ENCODE results near the gene MAGI2.

MAGI2 gene

GRCh38 chr7:79421751-79422150, 31.7 kb downstream of the MAGI2 start:
- TF ChIP-seq TAF1 (IDR thresholded peaks at IDR 0.05; ENCODE audit: low read depth, low read length) (no peak), PAX5 (IDR thresholded peaks at IDR 0.05; ENCODE audit: insufficient read depth, low read length, severe bottlenecking) (no peak), POU2F2 (IDR thresholded peaks at IDR 0.05; ENCODE audit: low read depth, low read length) (no peak)
- DNase-seq (ENCODE audit: insufficient read length, low spot score) (no peak), FAIRE-seq (no peak)

GRCh38 chr7:79420464-79420863, 33.0 kb downstream of the MAGI2 start:
- DNase-seq (ENCODE audit: insufficient read length, low spot score) = no peak
- TF ChIP-seq SPI1 (IDR thresholded peaks at IDR 0.05; ENCODE audit: low read depth, low read length) = no peak
- no peak for TF ChIP-seq TAF1 (IDR thresholded peaks at IDR 0.05; ENCODE audit: low read depth, low read length)
- no peak for TF ChIP-seq PAX5 (IDR thresholded peaks at IDR 0.05; ENCODE audit: insufficient read depth, low read length, severe bottlenecking)
- no peak for TF ChIP-seq POLR2A (IDR thresholded peaks at IDR 0.05; ENCODE audit: low read depth, low read length)
- no peak for TF ChIP-seq POLR2AphosphoS5 (IDR thresholded peaks at IDR 0.05; ENCODE audit: low read depth, low read length)
- no peak for TF ChIP-seq POU2F2 (IDR thresholded peaks at IDR 0.05; ENCODE audit: low read depth, low read length)
- FAIRE-seq = no peak

GRCh38 chr7:79414910-79415309, 38.6 kb downstream of the MAGI2 start:
- FAIRE-seq (no peak), DNase-seq (ENCODE audit: insufficient read length, low spot score) (no peak)
- TF ChIP-seq POLR2A (IDR thresholded peaks at IDR 0.05; ENCODE audit: low read depth, low read length) (no peak), POU2F2 (IDR thresholded peaks at IDR 0.05; ENCODE audit: low read depth, low read length) (no peak), PAX5 (IDR thresholded peaks at IDR 0.05; ENCODE audit: insufficient read depth, low read length, severe bottlenecking) (no peak), SPI1 (IDR thresholded peaks at IDR 0.05; ENCODE audit: low read depth, low read length) (no peak), TAF1 (IDR thresholded peaks at IDR 0.05; ENCODE audit: low read depth, low read length) (no peak), POLR2AphosphoS5 (IDR thresholded peaks at IDR 0.05; ENCODE audit: low read depth, low read length) (no peak)

- TF ChIP-seq PAX5 (IDR thresholded peaks at IDR 0.05; ENCODE audit: insufficient read depth, low read length, severe bottlenecking) (no peak), POLR2AphosphoS5 (IDR thresholded peaks at IDR 0.05; ENCODE audit: low read depth, low read length) (no peak), POU2F2 (IDR thresholded peaks at IDR 0.05; ENCODE audit: low read depth, low read length) (no peak), SPI1 (IDR thresholded peaks at IDR 0.05; ENCODE audit: low read depth, low read length) (no peak), POLR2A (IDR thresholded peaks at IDR 0.05; ENCODE audit: low read depth, low read length) (no peak), TAF1 (IDR thresholded peaks at IDR 0.05; ENCODE audit: low read depth, low read length) (no peak)
- DNase-seq (ENCODE audit: insufficient read length, low spot score) = no peak
- no peak for FAIRE-seq
Observed at GRCh38 chr7:79412915-79413314, 40.6 kb downstream of the MAGI2 start.

- no peak for FAIRE-seq
- TF ChIP-seq TAF1 (IDR thresholded peaks at IDR 0.05; ENCODE audit: low read depth, low read length) (no peak), POU2F2 (IDR thresholded peaks at IDR 0.05; ENCODE audit: low read depth, low read length) (no peak), PAX5 (IDR thresholded peaks at IDR 0.05; ENCODE audit: insufficient read depth, low read length, severe bottlenecking) (no peak), POLR2AphosphoS5 (IDR thresholded peaks at IDR 0.05; ENCODE audit: low read depth, low read length) (no peak), SPI1 (IDR thresholded peaks at IDR 0.05; ENCODE audit: low read depth, low read length) (no peak), POLR2A (IDR thresholded peaks at IDR 0.05; ENCODE audit: low read depth, low read length) (no peak)
Observed at GRCh38 chr7:79412438-79412837, 41.0 kb downstream of the MAGI2 start.

GRCh38 chr7:79410345-79410744, 43.1 kb downstream of the MAGI2 start:
- no peak for DNase-seq (ENCODE audit: insufficient read length, low spot score)
- TF ChIP-seq POLR2AphosphoS5 (IDR thresholded peaks at IDR 0.05; ENCODE audit: low read depth, low read length) (no peak), PAX5 (IDR thresholded peaks at IDR 0.05; ENCODE audit: insufficient read depth, low read length, severe bottlenecking) (no peak), TAF1 (IDR thresholded peaks at IDR 0.05; ENCODE audit: low read depth, low read length) (no peak), SPI1 (IDR thresholded peaks at IDR 0.05; ENCODE audit: low read depth, low read length) (no peak), POU2F2 (IDR thresholded peaks at IDR 0.05; ENCODE audit: low read depth, low read length) (no peak), POLR2A (IDR thresholded peaks at IDR 0.05; ENCODE audit: low read depth, low read length) (no peak)
- no peak for FAIRE-seq

More at GRCh38 chr7:79412438-79412837, 41.0 kb downstream of the MAGI2 start:
- DNase-seq (ENCODE audit: insufficient read length, low spot score) = no peak

- FAIRE-seq = no peak
Observed at GRCh38 chr7:79407351-79407750, 46.1 kb downstream of the MAGI2 start.

GRCh38 chr7:79406371-79406770, 47.1 kb downstream of the MAGI2 start:
- FAIRE-seq (no peak), DNase-seq (ENCODE audit: insufficient read length, low spot score) (no peak)
- no peak for TF ChIP-seq SPI1 (IDR thresholded peaks at IDR 0.05; ENCODE audit: low read depth, low read length)
- TF ChIP-seq POU2F2 (IDR thresholded peaks at IDR 0.05; ENCODE audit: low read depth, low read length) = no peak
- TF ChIP-seq POLR2AphosphoS5 (IDR thresholded peaks at IDR 0.05; ENCODE audit: low read depth, low read length) = no peak
- no peak for TF ChIP-seq TAF1 (IDR thresholded peaks at IDR 0.05; ENCODE audit: low read depth, low read length)
- no peak for TF ChIP-seq POLR2A (IDR thresholded peaks at IDR 0.05; ENCODE audit: low read depth, low read length)
- TF ChIP-seq PAX5 (IDR thresholded peaks at IDR 0.05; ENCODE audit: insufficient read depth, low read length, severe bottlenecking) = no peak

More at GRCh38 chr7:79407351-79407750, 46.1 kb downstream of the MAGI2 start:
- TF ChIP-seq POU2F2 (IDR thresholded peaks at IDR 0.05; ENCODE audit: low read depth, low read length) (no peak), POLR2AphosphoS5 (IDR thresholded peaks at IDR 0.05; ENCODE audit: low read depth, low read length) (no peak), PAX5 (IDR thresholded peaks at IDR 0.05; ENCODE audit: insufficient read depth, low read length, severe bottlenecking) (no peak), SPI1 (IDR thresholded peaks at IDR 0.05; ENCODE audit: low read depth, low read length) (no peak), TAF1 (IDR thresholded peaks at IDR 0.05; ENCODE audit: low read depth, low read length) (no peak), POLR2A (IDR thresholded peaks at IDR 0.05; ENCODE audit: low read depth, low read length) (no peak)
- no peak for DNase-seq (ENCODE audit: insufficient read length, low spot score)

GRCh38 chr7:79405368-79405767, 48.1 kb downstream of the MAGI2 start:
- FAIRE-seq (no peak), DNase-seq (ENCODE audit: insufficient read length, low spot score) (no peak)
- TF ChIP-seq TAF1 (IDR thresholded peaks at IDR 0.05; ENCODE audit: low read depth, low read length) (no peak), POU2F2 (IDR thresholded peaks at IDR 0.05; ENCODE audit: low read depth, low read length) (no peak), PAX5 (IDR thresholded peaks at IDR 0.05; ENCODE audit: insufficient read depth, low read length, severe bottlenecking) (no peak), SPI1 (IDR thresholded peaks at IDR 0.05; ENCODE audit: low read depth, low read length) (no peak), POLR2A (IDR thresholded peaks at IDR 0.05; ENCODE audit: low read depth, low read length) (no peak), POLR2AphosphoS5 (IDR thresholded peaks at IDR 0.05; ENCODE audit: low read depth, low read length) (no peak)

- FAIRE-seq (no peak), DNase-seq (ENCODE audit: insufficient read length, low spot score) (no peak)
- TF ChIP-seq POLR2AphosphoS5 (IDR thresholded peaks at IDR 0.05; ENCODE audit: low read depth, low read length) = no peak
- no peak for TF ChIP-seq TAF1 (IDR thresholded peaks at IDR 0.05; ENCODE audit: low read depth, low read length)
- TF ChIP-seq SPI1 (IDR thresholded peaks at IDR 0.05; ENCODE audit: low read depth, low read length) = no peak
- no peak for TF ChIP-seq PAX5 (IDR thresholded peaks at IDR 0.05; ENCODE audit: insufficient read depth, low read length, severe bottlenecking)
- TF ChIP-seq POLR2A (IDR thresholded peaks at IDR 0.05; ENCODE audit: low read depth, low read length) = no peak
- no peak for TF ChIP-seq POU2F2 (IDR thresholded peaks at IDR 0.05; ENCODE audit: low read depth, low read length)
Observed at GRCh38 chr7:79403879-79404278, 49.6 kb downstream of the MAGI2 start.

Measured in GM12891 (cell line).